Measurements from ENCODE around the gene RAI1. TPM values are rescaled to one million over a fixed set of nuclear protein-coding genes. Genes with fewer than 3 reads are reported as not detected.

RAI1 gene
- total and polyA plus RNA-seq, 2 of the 8 experiments (the other 6 are each of a cell fraction or from before 2014, with no cell fraction given): 0.39 to 1.2 TPM

DNA sequence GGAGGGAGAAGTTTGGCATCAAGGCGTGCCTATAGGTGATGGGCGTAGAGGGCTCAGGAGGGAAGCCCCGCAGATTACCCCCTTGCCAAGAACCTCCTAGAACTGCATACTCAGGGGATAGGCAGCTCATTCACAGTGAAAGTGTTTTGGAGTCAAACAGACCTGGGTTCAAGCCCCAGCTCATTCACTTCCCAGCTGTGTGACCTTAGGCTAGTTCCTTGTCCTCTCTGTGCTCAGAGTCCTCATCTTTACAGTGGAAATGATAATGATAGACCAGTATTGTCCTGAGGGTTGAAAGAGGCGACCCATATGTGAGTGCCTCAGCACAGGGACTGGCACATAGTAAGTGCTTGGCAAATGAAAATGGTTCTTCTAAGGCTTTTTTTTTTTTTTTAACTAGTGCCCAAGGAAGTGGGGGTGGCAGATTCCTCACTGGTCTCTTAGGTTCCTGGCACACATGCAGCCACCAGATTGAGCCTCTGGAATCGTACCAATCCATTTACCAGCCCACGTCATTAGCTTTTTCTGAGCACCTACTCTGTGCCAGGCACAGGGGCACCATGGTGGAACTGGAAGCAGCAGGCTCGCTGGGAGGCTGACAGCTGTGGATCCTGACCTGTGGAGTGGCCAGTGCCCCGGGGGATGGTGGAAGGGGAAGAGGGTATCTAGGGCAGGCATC lies 79.8 kb downstream of the RAI1 start:
- H2AFZ ChIP-seq (ENCODE audit: low read length): no peak overlapping the region
- no peaks in the 10 kb centered on the region for H3K36me3 ChIP-seq (ENCODE audit: control insufficient read depth in 2 of 4, insufficient read depth in 4 of 4, low read length in 3 of 4)
- no peak for DNase-seq (ENCODE audit: low read depth in 1 of 2, low spot score in 2 of 2)
- H3K79me1 ChIP-seq (ENCODE audit: low read depth, low read length): no peaks in the 10 kb centered on the region
- ChIA-PET CTCF (ENCODE audit: partially characterized antibody) (interaction anchor here (0.8 to 2.5 kb wide), 11 partner anchors 11 to 405 kb away, joined by 3 to 6 read pairs (median 4); no protein-coding TSS in a partner anchor), POLR2A (ENCODE audit: partially characterized antibody) (no interaction called here)
- H2BK15ac ChIP-seq (ENCODE audit: low read length): peak overlapping the region; percentile 46; the same call in 1 of the 2 replicates
- no peaks in the 10 kb centered on the region for H3K23me2 ChIP-seq (ENCODE audit: low read depth, low read length)
- H3K23ac ChIP-seq (ENCODE audit: insufficient read length): no peak overlapping the region
- no peak overlapping the region for H2AK5ac ChIP-seq (ENCODE audit: low read depth, low read length)
- H2BK20ac ChIP-seq (ENCODE audit: low read length): no peak overlapping the region
- no peak overlapping the region for H3K27ac ChIP-seq (ENCODE audit: low read depth, low read length)
- H3K4ac ChIP-seq (replicated peaks; ENCODE audit: insufficient read length, low read depth, low read length): no peak overlapping the region
- no peaks in the 10 kb centered on the region for H4K20me1 ChIP-seq (replicated peaks in 1 of 2; ENCODE audit: control insufficient read depth in 1 of 2, insufficient read depth in 2 of 2, low read length in 2 of 2)
- FAIRE-seq: no peak
- H3K56ac ChIP-seq (replicated peaks; ENCODE audit: insufficient read length, low read depth, low read length): no peak overlapping the region
- no peak overlapping the region for H3K18ac ChIP-seq (ENCODE audit: extremely low read depth, low read length)
- H3K9ac ChIP-seq (replicated peaks in 1 of 4; ENCODE audit: extremely low read depth in 1 of 4, low read depth in 3 of 4, low read length in 3 of 4): no peak overlapping the region
- H2BK5ac ChIP-seq (ENCODE audit: low read depth, low read length): no peak overlapping the region
- H3K9me3 ChIP-seq (ENCODE audit: insufficient read depth in 2 of 2, low read depth in 1 of 2, low read length in 1 of 2): no peaks in the 10 kb centered on the region
- H3K4me1 ChIP-seq (replicated peaks in 1 of 4; ENCODE audit: control insufficient read depth in 3 of 4, insufficient read depth in 4 of 4, low read length in 3 of 4): peaks cover 0 to 4% (median 0%) of the 10 kb centered on the region in 4 experiments; a peak in 4 of 7 replicates
- no peak overlapping the region for H4K8ac ChIP-seq (ENCODE audit: extremely low read depth, insufficient read depth, low read length)
- H4K5ac ChIP-seq (ENCODE audit: insufficient read length, low read depth, low read length): no peak overlapping the region
- H3K4me2 ChIP-seq (ENCODE audit: insufficient read depth in 1 of 2, low read depth in 2 of 2, low read length in 2 of 2): no peak overlapping the region
- no peaks in the 10 kb centered on the region for H3K27me3 ChIP-seq (replicated peaks in 1 of 4; ENCODE audit: control insufficient read depth in 3 of 4, extremely low read depth in 1 of 4, insufficient read depth in 3 of 4, low read length in 3 of 4)
- H3K79me2 ChIP-seq (ENCODE audit: control insufficient read depth in 1 of 2, insufficient read depth in 2 of 2, low read length in 2 of 2): no peaks in the 10 kb centered on the region
- no peak overlapping the region for H3K4me3 ChIP-seq (ENCODE audit: extremely low read depth in 1 of 4, insufficient read depth in 2 of 4, low read depth in 3 of 4, low read length in 4 of 4)
- 82% methylated on average over 8 of the region's 8 CpGs; no CpG with 5 or more reads in 1 of the 2 experiments for WGBS, 2 experiments (ENCODE audit: extremely low coverage in 1 of 2, insufficient coverage in 1 of 2, insufficient read length in 1 of 2, insufficient replicate concordance in 2 of 2, low coverage in 1 of 2, low lambda C conversion rate in 2 of 2, missing lambda C conversion rate in 1 of 2)
- no peak overlapping the region for H2BK12ac ChIP-seq (ENCODE audit: low read depth, low read length)
- H3K14ac ChIP-seq (ENCODE audit: insufficient read length): no peak overlapping the region
- H2BK120ac ChIP-seq (replicated peaks; ENCODE audit: low read depth, low read length): no peak overlapping the region
- H4K91ac ChIP-seq (replicated peaks; ENCODE audit: insufficient read length, low read length): no peak overlapping the region
- no peak for TF ChIP-seq ZNF274 (IDR thresholded peaks at IDR 0.05; ENCODE audit: borderline replicate concordance, extremely low read depth, low read length)
- no peak for TF ChIP-seq KDM1A (IDR thresholded peaks at IDR 0.05; ENCODE audit: borderline replicate concordance, low read length)
- no peak for TF ChIP-seq TAF1 (IDR thresholded peaks at IDR 0.05; ENCODE audit: low read depth, low read length)

Data from H1 (cell line).